Measurements from ENCODE around the gene MIS18A. TPM values are rescaled to one million over a fixed set of nuclear protein-coding genes. Genes with fewer than 3 reads are reported as not detected.

The MIS18A gene
- total RNA-seq, 1 donor from 2014 or later: 26.8 TPM

- Mint-ChIP-seq H3K9me3 (no peaks in the 10 kb centered on the region), H3K4me1 (ENCODE audit: low read depth) (peaks cover 14% of the 10 kb centered on the region), H3K27me3 (ENCODE audit: insufficient read depth) (peaks cover 9% of the 10 kb centered on the region), H3K4me3 (no peak overlapping the region), H3K27ac (no peak overlapping the region), H3K36me3 (ENCODE audit: low read depth) (no peaks in the 10 kb centered on the region)
- intact Hi-C loops (cut with micrococcal nuclease): loop anchor here (1.0 kb wide), 1 partner anchor 37 kb away; no protein-coding TSS in a partner anchor
- DNase-seq (ENCODE audit: low spot score): no peak
Measured at GRCh38 chr21:32240851-32241687, 37.8 kb downstream of the MIS18A start.

- H3K4me1 Mint-ChIP-seq (ENCODE audit: low read depth): peaks cover 14% of the 10 kb centered on the region
- no peaks in the 10 kb centered on the region for H3K9me3 Mint-ChIP-seq
- H3K27me3 Mint-ChIP-seq (ENCODE audit: insufficient read depth): peaks cover 3% of the 10 kb centered on the region
- no peak overlapping the region for H3K4me3 Mint-ChIP-seq
- no peaks in the 10 kb centered on the region for H3K36me3 Mint-ChIP-seq (ENCODE audit: low read depth)
- DNase-seq (ENCODE audit: low spot score): no peak
- H3K27ac Mint-ChIP-seq: no peak overlapping the region
- intact Hi-C loops (cut with micrococcal nuclease): no loop called here
Measured at GRCh38 chr21:32239551-32239950, 39.3 kb downstream of the MIS18A start.

GRCh38 chr21:32238063-32238462, 40.8 kb downstream of the MIS18A start:
- H3K27ac Mint-ChIP-seq: no peak overlapping the region
- intact Hi-C loops (cut with micrococcal nuclease): no loop called here
- no peaks in the 10 kb centered on the region for H3K36me3 Mint-ChIP-seq (ENCODE audit: low read depth)
- no peaks in the 10 kb centered on the region for H3K9me3 Mint-ChIP-seq
- DNase-seq (ENCODE audit: low spot score): no peak
- H3K4me1 Mint-ChIP-seq (ENCODE audit: low read depth): peaks cover 14% of the 10 kb centered on the region
- H3K27me3 Mint-ChIP-seq (ENCODE audit: insufficient read depth): peaks cover 2% of the 10 kb centered on the region
- no peak overlapping the region for H3K4me3 Mint-ChIP-seq

DNA sequence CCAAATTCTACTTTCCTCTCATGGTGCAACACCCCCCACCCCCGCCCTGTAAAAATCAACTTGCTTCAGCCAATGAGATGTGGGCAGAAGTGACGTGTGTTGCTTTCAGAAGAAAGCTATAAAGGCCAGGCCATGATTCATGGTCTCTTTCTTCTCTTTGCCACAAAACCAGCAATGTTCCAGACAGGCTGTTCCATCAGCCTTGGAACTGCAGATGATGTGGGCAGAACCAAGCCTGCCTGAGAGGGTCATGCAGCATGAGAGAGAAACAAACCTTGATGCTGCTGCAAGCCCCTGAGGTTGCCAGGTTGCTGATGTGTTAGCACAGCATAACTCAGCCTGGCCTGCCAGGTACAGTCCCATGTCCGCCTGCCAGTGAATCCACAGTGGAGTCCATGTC, 41.8 kb downstream of the MIS18A start:
- peaks cover 14% of the 10 kb centered on the region for H3K4me1 Mint-ChIP-seq (ENCODE audit: low read depth)
- no peaks in the 10 kb centered on the region for H3K9me3 Mint-ChIP-seq

DNA sequence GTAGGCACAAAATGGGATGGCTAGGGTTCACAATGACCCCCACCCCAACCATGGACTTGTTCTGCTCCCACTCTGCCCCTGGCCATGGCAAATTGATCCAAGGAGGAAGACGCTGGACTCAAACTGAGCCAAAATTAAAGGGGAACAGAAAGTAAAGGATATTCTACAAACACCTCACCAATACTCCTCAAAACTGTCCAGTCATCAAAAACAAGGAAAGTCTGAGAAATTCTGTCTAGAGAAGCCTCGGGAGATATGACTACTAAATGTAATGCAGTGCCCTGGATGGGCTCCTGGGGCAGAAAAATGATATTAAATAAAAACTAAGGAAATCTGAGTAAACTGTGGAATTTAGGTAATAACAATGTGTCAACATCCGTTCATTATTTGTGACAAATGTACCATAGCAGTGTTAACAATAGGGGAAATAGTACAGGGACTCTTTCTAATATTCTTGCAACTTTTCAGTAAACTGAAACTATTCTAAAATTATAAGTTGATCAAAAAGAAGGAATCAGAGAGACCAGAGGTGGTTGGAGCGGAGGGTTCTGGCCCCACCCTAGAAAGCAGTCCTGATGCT, 45.0 kb downstream of the MIS18A start:
- H3K4me3 Mint-ChIP-seq: no peak overlapping the region
- H3K4me1 Mint-ChIP-seq (ENCODE audit: low read depth): no peaks in the 10 kb centered on the region
- H3K9me3 Mint-ChIP-seq: no peaks in the 10 kb centered on the region
- H3K36me3 Mint-ChIP-seq (ENCODE audit: low read depth): no peaks in the 10 kb centered on the region
- no peak for DNase-seq (ENCODE audit: low spot score)
- no peak overlapping the region for H3K27ac Mint-ChIP-seq
- intact Hi-C loops (cut with micrococcal nuclease): no loop called here
- no peaks in the 10 kb centered on the region for H3K27me3 Mint-ChIP-seq (ENCODE audit: insufficient read depth)

More for the DNA sequence above, 41.8 kb downstream of the MIS18A start:
- H3K4me3 Mint-ChIP-seq: no peak overlapping the region
- no peak overlapping the region for H3K27ac Mint-ChIP-seq
- intact Hi-C loops (cut with micrococcal nuclease): no loop called here
- H3K27me3 Mint-ChIP-seq (ENCODE audit: insufficient read depth): peaks cover 2% of the 10 kb centered on the region
- no peak for DNase-seq (ENCODE audit: low spot score)
- H3K36me3 Mint-ChIP-seq (ENCODE audit: low read depth): no peaks in the 10 kb centered on the region

DNA sequence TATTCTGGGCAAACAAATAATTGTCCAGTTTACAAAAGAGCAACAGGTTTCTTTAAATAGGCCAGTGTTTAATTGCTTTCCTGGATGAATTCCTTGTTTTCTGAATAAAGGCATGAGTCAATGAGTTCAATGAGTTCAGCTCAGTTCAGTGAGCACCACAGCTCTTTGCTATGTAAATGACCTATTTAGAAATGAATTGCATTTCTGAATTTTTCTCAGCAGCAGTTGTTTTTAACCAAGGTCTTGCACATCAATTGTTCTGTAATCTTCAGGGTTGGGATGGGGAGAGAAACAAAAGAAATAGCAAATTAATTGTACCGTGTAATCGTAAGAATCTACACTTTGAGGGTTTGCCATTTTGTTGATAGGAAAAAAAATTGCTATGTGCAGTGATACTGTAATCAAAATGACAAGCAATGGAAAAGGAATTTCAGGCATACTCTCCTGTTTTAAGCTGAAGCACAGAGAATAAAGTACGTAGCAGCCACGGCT, 45.7 kb downstream of the MIS18A start:
- no peak overlapping the region for H3K4me3 Mint-ChIP-seq
- no peaks in the 10 kb centered on the region for H3K9me3 Mint-ChIP-seq
- no peaks in the 10 kb centered on the region for H3K4me1 Mint-ChIP-seq (ENCODE audit: low read depth)
- H3K36me3 Mint-ChIP-seq (ENCODE audit: low read depth): no peaks in the 10 kb centered on the region
- no peak for DNase-seq (ENCODE audit: low spot score)
- no peak overlapping the region for H3K27ac Mint-ChIP-seq
- intact Hi-C loops (cut with micrococcal nuclease): no loop called here
- no peaks in the 10 kb centered on the region for H3K27me3 Mint-ChIP-seq (ENCODE audit: insufficient read depth)

DNA sequence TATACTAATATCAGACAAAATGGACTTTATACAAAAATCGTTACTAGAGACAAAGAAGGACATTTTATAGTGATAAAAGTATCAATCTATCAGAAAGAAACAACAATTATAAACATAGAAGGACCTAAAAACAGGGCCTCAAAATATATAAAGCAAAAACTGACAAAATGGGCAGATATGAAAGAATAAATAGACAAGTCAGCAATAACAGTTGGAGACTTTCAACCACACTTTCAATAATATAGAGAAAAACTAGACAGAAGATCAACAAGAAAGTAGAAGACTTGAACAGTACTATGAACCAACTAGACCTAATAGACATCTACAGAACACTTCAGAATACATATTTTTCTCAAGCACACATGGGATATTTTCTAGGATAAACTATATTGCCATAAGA, 52.4 kb downstream of the MIS18A start:
- peaks cover 16% of the 10 kb centered on the region for H3K9me3 Mint-ChIP-seq
- H3K27ac Mint-ChIP-seq: no peak overlapping the region
- intact Hi-C loops (cut with micrococcal nuclease): no loop called here
- no peaks in the 10 kb centered on the region for H3K4me1 Mint-ChIP-seq (ENCODE audit: low read depth)
- no peaks in the 10 kb centered on the region for H3K27me3 Mint-ChIP-seq (ENCODE audit: insufficient read depth)
- H3K4me3 Mint-ChIP-seq: no peak overlapping the region
- DNase-seq (ENCODE audit: low spot score): no peak
- no peaks in the 10 kb centered on the region for H3K36me3 Mint-ChIP-seq (ENCODE audit: low read depth)

Other genes starting within 250 kb of the MIS18A start
- gene MRAP, start 19.8 kb upstream of the MIS18A start, total RNA-seq: not detected in 2 replicates
- 42.1 and 42.8 TPM in 2 replicates for gene URB1, start 114.0 kb upstream of the MIS18A start, total RNA-seq
- gene EVA1C, start 133.7 kb upstream of the MIS18A start, total RNA-seq: 6.2 and 7.6 TPM in 2 replicates

Measured in activated T-helper 1 cell treated with anti-CD3 and anti-CD28 coated beads, Interleukin-12 subunit alpha, Interleukin-12 subunit beta, Interleukin-2, Interleukin-4 antibody, amounts not matched to agents 30 ng/mL and 10 ng/mL and 1 ng/mL, durations not matched to agents 14 hours and 24 hours and 36 hours (primary cell).